ENCODE measurements around the gene VRK2.
A peak's percentile ranks its signal among the peaks of the same experiment; 100 is the strongest.
"Not testable (repeated sequence)": the region's sequence is repeated elsewhere in the genome, so short reads cannot be mapped to it uniquely, and the experiment has no call there.

The VRK2 gene

DNA sequence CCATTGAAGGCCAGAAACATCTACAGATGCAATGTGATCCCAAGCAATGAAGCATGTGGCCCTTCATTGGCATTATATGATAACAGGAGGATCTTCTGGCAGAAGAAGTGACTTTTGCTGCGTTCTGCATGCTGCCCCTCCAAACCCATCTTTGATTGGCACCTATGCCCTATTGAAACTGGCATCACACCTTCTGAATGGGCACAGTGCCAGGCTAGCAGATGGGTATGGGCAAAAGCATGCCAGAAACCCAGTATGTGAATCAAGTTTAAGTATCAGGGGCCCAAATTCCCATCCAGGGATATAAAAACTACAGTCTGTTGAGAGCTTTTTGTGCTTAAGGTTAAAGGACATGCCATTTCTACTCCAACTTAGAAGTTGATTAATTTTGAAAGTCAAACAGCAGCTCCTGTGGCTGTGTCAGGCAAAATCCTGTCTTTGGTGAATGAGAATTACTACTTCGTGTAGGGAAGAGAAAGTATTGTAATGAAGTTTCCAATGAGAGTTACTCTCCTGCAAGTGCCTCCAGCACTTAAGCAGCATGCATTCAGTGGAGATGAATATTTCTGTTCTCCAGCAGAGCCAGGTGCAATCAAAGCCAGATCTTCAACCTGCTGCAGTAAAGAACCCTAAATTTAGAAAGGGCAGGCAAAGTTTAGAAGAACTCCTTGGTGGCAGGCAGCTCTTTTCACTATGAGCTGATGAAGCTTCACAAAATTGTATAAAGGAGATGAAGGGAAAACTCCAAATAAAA is 8.6 kb downstream of the VRK2 start:
- DNase-seq, result peak; percentile 89 to 98

DNA sequence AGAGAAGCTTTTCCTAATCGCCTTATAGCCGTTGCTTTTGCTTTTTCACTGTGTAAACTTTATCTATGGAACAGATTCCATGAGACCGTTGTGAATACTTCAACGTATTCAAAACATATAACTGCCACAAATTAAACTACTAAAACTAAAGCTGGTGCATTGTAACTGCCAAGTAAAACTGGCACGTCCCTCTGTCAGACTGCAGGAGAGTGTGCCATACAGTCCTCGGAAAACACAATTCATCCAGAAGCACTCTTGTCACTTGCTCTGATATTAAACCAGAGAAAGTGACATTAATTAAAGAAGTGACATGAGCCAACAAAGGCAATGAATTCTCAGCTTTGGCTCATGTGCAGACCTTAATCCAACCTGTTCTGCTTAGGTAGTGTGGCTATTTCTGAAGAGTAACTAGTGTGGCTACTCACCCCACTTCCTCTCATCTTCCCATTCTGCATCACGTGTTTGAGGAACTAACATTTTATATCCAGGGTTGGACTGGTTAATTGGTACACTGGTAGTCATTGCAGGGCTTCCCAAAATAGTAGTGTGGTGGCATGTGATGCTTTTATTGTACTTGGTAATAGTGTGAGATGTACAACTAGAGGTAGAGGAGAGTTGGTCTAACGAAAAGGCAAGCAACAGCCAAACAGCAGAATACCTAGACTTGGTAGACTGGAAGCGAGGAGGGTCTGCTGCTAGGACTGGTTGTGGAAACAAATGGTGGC is 9.7 kb downstream of the VRK2 start:
- peak; percentile 45 to 54 for DNase-seq

DNA sequence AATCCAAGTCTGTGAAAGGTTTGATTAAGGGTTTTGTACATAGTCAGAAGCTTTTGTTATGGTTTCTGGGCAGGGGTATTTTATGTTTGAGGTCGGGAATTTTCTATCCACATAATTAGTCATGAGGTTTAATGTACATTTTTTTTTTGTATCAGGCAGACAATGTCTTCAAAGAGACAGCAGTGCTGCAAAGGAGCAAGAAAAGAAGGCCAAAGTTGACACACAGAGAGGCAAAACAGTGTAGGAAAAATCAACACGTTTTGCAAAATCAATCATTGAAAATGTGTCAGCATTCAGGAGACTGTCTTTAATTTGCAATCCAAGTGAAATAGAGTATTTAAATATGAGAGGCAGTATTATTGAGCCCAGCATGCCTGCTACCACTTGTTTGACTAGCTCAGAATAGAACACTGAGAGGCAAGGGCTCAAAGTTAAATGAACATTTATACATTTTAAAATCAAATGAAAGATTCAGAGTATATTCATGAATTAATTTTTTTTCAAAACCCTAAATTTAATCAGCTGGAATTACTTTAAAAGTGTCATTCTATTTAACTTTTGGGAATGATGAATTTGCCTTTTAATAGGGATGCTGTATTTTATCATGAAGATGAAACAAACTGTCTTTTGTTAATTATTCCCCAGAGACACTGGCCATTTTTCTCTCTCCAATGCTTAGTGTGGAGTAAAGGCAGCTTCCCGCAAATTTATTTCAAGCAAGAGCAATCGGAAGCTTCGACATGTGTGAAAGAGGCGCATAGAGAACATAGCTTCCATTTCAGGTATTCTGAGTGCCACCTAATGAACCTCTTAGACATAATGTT is 11.3 kb downstream of the VRK2 start:
- DNase-seq, result no peak

DNA sequence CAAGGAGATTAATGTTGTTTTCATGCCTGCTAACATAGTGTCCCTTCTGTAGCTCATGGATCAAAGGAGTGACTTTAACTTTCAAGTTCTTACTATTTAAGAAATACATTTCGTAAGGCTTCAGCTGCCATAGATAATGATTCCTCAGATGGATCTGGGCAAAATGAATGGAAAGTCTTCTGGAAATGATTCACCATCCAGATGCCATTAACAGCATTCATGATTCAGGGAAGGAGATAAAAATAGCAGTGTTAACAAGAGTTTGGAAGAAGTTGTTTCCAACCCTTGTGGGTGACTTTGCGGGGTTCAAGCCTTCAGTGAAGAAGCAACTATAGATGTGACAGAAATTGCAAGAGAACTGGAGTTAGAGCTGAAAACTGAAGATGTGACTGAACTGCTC is 17.0 kb downstream of the VRK2 start:
- DNase-seq, result no peak

DNA sequence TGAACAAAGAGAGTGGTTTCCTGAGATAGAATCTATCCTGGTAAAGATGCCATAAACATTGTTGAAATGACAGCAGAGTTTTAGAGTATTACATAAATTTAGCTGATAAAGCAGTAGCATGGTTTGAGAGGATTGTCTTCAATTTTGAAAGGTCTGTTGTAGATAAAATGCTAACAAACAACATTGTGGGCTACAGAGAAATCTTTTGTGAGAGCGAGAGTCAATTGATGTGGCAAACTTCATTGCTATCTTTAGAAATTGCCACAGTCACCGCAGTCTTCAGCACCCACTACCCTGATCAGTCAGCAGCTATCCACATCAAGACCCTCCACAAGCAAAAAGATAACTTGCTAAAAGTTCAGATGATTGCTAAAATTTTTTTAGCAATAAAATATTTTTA is 17.5 kb downstream of the VRK2 start:
- no peak for DNase-seq

DNA sequence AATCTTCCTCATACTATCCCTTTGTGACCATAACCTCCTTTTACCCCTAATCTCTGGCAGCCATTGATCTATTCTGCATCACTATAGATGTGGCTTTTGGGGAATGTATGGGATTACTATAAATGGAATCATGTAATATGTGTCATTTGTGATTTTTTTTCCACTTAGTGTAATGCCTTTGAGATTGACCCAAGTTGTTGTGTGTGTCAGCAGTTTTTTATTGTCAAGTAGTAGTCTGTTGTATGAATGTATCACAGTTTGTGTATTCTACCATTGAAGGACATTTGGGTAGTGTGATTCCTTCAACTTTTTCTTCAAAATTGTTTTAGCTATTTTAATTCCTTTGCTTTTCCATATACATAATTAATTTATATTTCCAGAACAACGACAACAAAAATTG is 18.6 kb downstream of the VRK2 start:
- no peak for DNase-seq

DNA sequence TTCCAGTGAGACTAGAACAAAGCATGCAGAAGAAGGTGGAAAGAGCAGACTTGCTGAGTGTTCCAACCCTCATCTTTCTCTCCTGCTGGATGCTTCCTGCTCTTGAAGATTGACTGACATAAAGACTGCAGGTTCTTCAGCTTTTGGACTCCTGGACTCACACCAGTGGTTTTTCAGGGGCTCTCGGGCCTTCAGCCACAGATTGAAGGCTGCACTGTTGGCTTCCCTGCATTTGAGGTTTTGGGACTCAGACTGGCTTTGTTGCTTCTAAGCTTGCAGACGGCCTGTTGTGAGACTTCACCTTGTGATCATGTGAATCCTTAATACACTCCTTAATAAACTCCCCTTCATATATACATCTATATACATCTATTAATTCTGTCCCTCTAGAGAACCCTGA is 20.4 kb downstream of the VRK2 start:
- no peak for DNase-seq

DNA sequence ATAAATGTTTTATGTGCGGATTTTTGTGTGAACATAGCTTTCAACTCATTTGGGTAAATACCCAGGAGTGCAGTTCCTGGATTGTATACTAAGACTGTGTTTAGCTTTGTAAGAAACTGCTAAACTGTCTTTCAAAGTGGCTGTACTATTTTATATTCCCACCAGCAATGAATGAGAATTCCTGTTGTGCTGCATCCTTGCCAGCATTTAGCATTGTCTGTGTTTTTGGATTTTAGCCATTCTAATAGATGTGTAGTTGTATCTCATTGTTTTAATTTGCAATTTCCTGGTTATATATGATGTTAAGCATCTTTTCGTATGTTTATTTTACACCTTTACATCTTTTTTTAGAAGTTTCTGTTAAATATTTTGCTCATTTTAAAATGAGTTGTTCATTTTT is 24.2 kb downstream of the VRK2 start:
- DNase-seq, result no peak

DNA sequence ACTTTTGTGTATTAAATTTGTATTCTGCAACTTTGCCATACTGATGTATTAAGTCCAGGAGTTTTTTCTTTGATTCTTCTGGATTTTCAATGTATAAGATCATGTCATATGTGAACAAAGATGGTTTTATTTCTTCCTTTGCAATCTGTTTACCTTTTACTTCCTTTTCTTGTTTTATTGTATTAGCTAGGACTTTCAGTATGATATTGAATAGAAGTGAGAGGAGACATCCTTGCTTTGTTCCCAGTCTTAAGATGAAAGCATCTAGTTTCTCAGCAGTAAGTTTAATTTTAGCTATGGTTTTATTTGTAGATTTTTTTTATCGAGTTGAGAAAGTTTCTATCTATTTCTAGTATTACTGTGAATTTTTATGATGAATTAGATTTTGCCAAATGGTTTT is 25.5 kb downstream of the VRK2 start:
- DNase-seq, result no peak

DNA sequence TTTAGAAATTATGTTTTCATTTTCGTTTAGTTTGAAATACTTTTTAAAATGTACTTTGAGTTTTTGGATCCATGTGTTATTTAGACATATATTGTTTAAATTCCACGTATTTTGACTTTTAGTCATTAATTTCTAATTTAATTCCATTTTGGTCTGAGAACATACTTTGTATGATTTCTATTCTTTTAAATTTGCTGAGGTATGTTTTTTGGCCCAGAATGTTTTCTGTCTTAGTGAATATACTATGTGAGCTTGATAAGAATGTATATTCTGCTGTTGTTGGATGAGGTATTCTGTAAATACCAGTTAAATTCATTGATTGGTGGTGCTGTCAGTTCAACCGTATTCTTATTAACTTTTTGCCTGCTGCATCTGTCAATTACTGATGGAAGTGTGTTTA is 26.4 kb downstream of the VRK2 start:
- DNase-seq, result no peak

DNA sequence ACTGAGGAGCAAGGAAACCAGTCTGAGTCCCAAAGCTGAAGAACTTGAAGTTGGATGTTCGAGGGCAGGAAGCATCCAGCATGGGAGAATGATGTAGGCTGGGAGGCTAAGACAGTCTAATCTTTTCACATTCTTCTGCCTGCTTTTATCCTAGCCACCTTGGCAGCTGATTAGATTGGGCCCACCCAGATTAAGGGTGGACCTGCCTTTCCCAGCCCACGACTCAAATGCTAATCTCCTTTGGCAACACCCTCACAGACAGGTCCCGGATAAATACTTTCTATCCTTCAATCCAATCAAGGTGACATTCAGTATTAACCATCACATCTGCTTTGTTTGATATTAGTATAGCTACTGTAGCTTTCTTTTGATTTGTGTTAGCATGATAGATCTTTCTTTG is 27.1 kb downstream of the VRK2 start:
- DNase-seq, result no peak

DNA sequence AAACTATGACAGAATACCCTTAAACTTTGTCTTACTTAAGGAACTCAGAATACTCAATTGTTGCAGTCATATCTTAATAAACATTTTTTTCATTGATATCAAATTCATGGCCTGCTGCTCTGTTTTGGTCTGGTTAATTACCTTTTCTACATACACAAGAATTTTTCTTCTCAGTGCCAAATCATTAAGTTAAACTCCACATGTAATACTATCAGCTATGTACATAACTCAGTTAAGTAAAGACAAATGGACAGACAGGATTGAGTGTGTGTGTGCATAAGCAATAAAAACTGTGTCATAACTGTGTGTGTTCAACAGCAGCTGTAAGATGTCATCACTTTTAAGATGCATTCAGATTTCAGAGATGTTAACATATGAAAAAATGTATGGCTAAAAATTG is 34.4 kb downstream of the VRK2 start:
- no peak for DNase-seq

DNA sequence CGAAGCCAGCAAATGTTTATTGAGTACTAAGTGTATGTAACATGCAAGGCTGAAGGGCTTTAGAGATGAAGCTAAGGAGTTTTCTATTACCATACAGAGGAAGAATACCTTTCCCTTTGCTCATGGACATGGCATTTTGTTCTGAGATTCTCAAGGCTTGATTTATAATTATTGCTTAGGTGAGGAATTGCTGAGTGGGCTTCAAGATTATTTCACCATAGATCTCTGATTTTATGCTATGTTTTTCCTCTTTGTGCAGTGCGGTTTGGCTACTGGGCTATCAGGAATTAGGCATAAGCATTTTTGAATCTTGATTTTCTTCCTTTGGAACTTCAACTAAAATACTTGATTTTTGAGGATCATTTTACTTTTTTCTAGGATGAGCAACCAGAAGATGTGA is 42.5 kb downstream of the VRK2 start:
- DNase-seq, result no peak

DNA sequence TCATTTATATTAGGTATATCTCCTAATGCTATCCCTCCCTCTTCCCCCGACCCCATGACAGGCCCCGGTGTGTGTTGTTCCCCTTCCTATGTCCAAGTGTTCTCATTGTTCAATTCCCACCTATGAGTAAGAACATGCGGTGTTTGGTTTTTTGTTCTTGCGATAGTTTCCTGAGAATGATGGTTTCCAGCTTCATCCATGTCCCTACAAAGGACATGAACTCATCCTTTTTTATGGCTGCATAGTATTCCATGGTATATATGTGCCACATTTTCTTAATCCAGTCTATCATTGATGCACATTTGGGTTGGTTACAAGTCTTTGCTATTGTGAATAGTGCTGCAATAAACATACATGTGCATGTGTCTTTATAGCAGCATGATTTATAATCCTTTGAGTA is 46.2 kb downstream of the VRK2 start:
- DNase-seq, result not testable (repeated sequence)

DNA sequence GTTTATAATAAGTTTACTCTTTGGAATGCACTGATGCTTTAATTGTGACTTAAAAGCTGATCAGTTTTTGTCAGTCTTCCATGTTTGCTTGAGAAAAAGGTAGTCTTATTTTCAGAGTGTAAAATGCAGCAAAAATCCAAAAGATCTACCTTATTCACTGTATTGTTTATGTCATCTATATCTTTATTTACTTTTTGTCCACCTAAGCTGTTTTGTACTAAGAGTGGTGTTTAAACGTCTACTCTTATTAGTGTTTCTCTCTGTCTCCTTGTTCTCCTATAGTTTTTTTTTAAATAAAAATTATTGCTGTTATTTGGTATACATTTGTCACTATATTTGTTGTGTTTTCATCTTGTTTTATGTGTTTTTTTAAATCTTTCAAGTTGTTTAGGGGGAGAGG is 50.4 kb downstream of the VRK2 start:
- DNase-seq, result no peak

DNA sequence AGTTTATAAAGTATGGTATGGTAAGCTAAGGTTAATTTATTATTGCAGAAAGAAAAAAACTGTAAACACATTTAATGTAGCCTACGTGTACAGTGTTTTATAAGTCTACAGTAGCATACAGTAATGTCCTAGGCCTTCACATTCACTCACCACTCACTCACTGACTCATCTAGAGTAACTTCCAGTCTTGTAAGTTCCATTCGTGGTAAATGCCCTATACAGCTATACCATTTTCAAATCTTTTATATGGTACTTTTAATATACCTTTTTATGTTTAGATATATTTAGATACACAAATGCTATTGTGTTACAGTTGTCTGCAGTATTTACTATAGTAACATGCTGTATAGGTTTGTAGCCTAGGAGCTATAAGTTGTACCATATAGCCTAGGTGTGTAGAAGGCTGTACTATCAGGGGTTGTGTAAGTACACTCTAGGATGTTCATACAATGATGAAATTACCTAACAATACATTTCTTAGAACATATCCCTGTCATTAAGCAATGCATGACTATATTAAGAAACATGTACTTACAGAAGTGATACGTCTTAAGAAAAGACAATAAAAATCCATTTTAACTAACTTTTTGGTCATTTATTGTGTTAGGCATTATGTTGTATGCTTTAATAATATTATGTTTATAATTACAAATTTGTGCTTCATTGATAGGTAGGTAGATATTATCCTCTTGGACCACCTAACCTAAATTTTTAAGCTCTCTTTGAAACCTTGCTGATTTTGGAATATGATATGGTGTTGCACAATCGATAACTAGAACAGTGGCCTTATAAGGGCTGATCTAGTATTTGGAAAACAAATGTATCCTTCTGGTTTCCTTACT is 51.9 kb downstream of the VRK2 start:
- no peak for DNase-seq

DNA sequence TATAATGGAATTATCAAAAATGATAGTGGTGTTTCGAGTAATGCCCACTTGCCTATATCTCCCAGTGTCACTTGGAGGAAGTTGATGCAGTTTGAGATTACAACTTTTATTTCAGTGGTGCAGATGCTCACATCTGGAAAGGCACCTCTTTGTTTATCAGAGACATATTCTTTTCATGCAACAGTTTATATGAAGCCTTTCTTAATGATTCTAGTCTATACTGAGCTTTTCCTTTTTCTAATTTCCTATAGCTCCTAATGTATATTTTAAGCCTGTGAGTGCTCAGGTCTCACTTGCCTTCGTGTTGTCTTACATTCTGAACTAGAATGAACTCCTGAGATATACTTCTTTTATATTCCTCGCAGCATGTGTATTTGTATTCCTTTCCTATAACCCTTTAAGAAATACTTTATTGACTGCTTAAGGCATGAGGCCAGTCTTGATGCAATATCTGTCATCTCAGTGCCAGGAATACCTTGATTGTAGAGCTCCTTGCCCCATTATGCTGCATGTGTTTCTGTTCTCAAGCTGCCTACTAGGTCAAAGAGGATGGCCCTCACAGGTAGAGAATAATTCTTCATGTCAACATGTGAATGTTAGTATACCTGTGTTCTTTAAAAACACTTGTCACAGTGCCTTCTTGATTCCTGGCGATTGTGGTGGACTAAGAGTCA is 52.6 kb downstream of the VRK2 start:
- DNase-seq, result no peak

DNA sequence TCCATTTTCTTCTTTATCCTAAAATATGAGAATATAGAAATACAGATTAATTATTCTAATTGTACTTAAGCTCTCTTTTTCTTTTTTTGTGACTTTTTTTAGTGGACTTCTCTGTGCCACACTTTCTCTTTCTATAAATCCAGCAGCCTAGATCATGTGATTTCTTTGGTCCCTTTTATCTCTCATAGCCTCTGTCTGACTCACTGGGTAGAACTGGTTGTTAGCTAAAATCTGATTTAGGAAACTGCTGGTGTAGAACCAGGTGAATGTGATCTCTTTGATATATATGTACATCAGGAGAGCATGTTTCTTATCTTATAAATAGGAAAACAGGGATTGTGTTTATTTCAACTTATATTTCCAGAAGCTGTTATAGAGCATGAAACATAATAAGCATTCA is 54.9 kb downstream of the VRK2 start:
- no peak for DNase-seq

DNA sequence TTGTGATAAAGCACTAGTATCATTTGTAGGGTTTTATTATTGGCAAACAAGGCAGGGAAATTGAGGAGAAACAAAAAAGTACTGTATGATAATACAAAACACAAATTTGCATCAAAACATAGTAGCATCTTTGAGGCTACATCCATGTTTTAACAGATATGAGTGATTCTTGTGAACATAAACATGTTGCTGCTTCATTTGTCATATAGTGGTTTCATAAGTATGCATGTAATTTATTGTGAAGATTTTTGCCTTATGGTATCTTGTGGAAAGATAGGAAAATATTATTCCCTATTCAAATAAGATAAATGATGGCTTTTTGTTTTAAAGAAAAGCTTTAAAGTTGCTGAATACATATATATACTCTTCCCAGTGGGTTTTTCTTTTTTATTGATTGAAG is 60.3 kb downstream of the VRK2 start:
- DNase-seq, result no peak

DNA sequence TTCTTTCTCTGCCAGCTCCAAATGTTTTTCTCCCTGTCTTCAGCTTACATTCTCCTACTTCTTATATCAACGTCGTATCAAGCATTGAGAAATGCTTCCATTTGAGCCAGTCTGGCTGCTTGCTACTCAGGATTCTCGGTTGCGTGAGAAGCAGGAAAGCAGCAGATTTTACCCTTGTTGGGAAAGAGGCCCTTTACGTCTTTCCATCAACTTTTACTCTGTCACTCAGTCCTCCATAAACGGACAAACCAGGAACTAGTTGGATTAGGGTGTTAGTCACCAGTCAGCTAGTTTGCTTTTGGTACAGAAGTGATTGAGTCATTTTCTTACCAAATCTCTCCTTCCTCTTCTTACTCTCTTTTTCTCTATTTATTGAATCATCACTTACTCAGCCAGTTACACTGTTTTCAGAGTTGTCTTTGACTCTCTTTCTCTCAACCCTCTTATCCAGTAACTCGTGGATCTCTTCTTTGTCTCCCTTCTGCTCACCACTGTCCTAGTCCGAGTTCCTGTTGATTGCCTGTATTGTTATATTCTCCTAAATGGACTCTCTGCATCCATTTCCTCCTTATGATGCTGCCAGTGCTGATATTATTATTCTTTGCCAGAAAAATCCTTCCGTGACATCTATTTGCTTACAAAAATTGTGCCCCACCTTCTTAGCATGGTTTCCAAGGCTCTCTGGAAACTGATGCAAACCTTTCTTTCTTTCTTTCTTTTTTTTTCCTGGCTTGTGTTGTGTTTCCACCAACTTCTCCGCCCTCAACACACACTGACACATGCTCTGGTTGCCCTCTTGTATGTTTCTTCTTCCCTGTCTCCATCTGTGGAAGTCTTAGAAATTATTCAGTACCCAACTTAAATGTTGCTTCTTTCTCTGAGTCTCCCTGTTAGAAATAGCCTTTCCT is 61.5 kb downstream of the VRK2 start:
- DNase-seq, result no peak

DNA sequence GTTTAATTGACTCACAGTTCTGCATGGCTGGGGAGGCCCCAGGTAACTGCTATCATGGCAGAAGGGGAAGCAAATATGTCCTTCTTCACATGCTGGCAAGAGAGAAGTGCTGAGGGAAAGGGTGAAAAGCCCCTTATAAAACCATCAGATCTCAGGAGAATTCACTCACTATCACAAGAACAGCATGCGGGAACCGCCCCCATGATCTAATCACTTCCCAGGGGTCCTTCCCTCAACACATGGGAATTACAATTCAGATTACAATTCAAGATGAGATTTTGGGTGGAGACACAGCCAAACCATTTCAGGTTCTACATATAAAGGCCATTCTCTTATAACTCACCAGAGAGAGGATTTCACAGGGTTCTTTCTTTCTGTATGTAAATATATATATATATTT is 62.9 kb downstream of the VRK2 start:
- no peak for DNase-seq

Measured in NCI-H446 (cell line).